Aorta (tissue), 5 donors: ENCODE data around the gene TVP23A. TPM values are rescaled to one million over a fixed set of nuclear protein-coding genes. Genes with fewer than 3 reads are reported as not detected.
"Not testable (repeated sequence)": the region's sequence is repeated elsewhere in the genome, so short reads cannot be mapped to it uniquely, and the experiment has no call there.

Source experiments
- ATAC-seq: fragments of 200-7000 bp; cut with Tn5 transposase; one replicate; pipeline ENCODE4 v1.9.1; 2022; ENCODE audit warnings: moderate library complexity; ENCODE audit not compliant: low FRiP score
- DNase-seq, 2 donors: peaks; one replicate each; pipeline ENCODE4 v3.0.0-alpha.2; 2020
- H3K27ac ChIP-seq, 2 donors: one replicate each; pipeline ENCODE4 v1.5.1; 2013; ENCODE audit warnings: low read length in 2 of 2, mild to moderate bottlenecking in 2 of 2, moderate library complexity in 2 of 2, control low read depth in 1 of 2, inconsistent platforms in 1 of 2, low read depth in 1 of 2
- H3K27me3 ChIP-seq, 2 donors: one replicate each; pipeline ENCODE4 v1.6.1; 2013; ENCODE audit warnings: control low read depth in 1 of 2, low read length in 1 of 2, mild to moderate bottlenecking in 1 of 2, moderate library complexity in 1 of 2; ENCODE audit not compliant: insufficient read depth in 2 of 2, control insufficient read depth in 1 of 2
- H3K36me3 ChIP-seq, 2 donors: one replicate each; pipeline ENCODE4 v1.6.1; 2013; ENCODE audit warnings: control low read depth in 1 of 2, low read length in 1 of 2, mild to moderate bottlenecking in 1 of 2; ENCODE audit not compliant: insufficient read depth in 2 of 2, control insufficient read depth in 1 of 2
- H3K4me1 ChIP-seq, 2 donors: one replicate each; pipeline ENCODE4 v1.6.1; 2013; ENCODE audit warnings: low read length in 2 of 2, control low read depth in 1 of 2, mild to moderate bottlenecking in 1 of 2, moderate library complexity in 1 of 2; ENCODE audit not compliant: insufficient read depth in 2 of 2, control insufficient read depth in 1 of 2
- H3K4me3 ChIP-seq, 2 donors: one replicate each; pipeline ENCODE4 v1.5.1; 2013; ENCODE audit warnings: low read length in 2 of 2, control low read depth in 1 of 2, mild to moderate bottlenecking in 1 of 2
- H3K9me3 ChIP-seq: one replicate; pipeline ENCODE4 v1.6.1; 2013; ENCODE audit warnings: mild to moderate bottlenecking, low read length; ENCODE audit not compliant: control insufficient read depth
- WGBS, 2 donors: extraction: QIAGEN DNeasy Blood & Tissue Kit; methylation state at CpG; one replicate each; pipeline ENCODE4 v1.1.7; 2013; 5-methylcytosine and 5-hydroxymethylcytosine counted together
- intact Hi-C, 2 donors: fragments of 100-400 bp; cut with DNase I; formaldehyde crosslinking; loops; one replicate each; pipeline versions ENCODE4 v1.14.2 to v1.15.0; 2022
- polyA plus RNA-seq, 2 donors: library from polyadenylated mRNA; stranded (reverse); fragments of 200-250 nt; gene quantifications; one replicate each; pipeline ENCODE4 v1.2.3, GENCODE V29; 2013
- total RNA-seq, 2 donors: library from RNA; stranded (reverse); fragmentation: NEBNext Ultra II Directional; extraction: Animal tissue kit (Norgen Biotek cat#: 25700); gene quantifications; one replicate each; pipeline ENCODE4 v1.2.1, GENCODE V29; 2021
- donor health status: healthy with polysubstance abuse.
- donor health status: Bipolar disorder and iron deficiency.
- donor health status: DM: no; HTN: no; CAD: no.
- donor health status: DM: no; HTN: no; CAD: no.
- donor health status: DM: yes; HTN: yes; CAD: no.

TVP23A gene
- total and polyA plus RNA-seq, 4 donors = 0.51 to 5.6 (median 0.58) TPM; not detected in 1

DNA sequence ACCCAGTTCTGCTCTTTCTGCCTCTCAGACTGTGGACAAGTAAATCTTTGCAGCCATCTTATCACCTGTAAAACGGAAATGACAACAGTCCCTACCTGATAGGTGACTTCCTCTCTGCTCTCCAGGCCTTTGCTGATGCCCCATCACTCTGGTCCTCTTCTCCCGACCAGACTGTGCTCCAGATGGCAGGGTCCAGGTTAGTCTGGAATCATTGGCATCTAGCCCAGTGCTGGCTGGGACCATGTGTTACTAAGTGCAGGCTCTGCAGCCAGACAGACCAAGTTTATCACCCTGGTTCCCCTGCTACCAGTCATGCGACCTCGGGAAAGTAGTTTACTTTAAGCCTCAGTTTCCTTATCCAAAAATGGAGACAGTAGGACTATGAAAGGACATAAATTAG lies 76.8 kb downstream of the TVP23A start:
- no peaks in the 10 kb centered on the region for H3K9me3 ChIP-seq
- H3K4me3 ChIP-seq = no peak overlapping the region
- H3K36me3 ChIP-seq = no peaks in the 10 kb centered on the region
- H3K27me3 ChIP-seq = no peaks in the 10 kb centered on the region
- intact Hi-C loops = loop anchor here in 1 of 2 donors (5.0 kb wide), 1 partner anchor 180 kb away; no protein-coding TSS in a partner anchor
- H3K4me1 ChIP-seq = peaks cover 0 to 6% of the 10 kb centered on the region in 2 donors
- 11% methylated on average over 4 of the region's 4 CpGs for WGBS, 2 donors
- peak overlapping the region in 1 of 2 donors; percentile 68 for H3K27ac ChIP-seq
- ATAC-seq = no peak
- DNase-seq = peak in 1 of 2 donors; percentile 82

DNA sequence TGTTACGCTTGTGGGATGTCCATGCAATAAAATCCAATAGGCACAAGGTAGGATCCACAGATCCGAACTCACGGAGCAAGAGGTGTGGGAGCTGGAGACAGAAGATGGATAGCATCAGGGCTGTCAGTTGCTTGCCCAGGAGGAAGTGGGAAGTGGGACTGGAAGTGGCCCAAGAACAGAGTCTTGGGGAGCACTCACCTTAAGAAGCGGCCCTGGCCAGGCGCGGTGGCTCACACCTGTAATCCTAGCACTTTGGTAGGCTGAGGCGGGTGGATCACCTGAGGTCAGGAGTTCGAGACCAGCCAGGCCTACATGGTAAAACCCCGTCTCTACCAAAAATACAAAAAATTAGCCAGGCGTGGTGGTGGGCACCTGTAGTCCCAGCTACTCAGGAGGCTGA lies 77.3 kb downstream of the TVP23A start:
- H3K9me3 ChIP-seq, H3K4me3 ChIP-seq, ATAC-seq, H3K27ac ChIP-seq, H3K36me3 ChIP-seq, H3K4me1 ChIP-seq, DNase-seq, H3K27me3 ChIP-seq: not testable (repeated sequence)
- 97 to 98% methylated on average over 8 to 10 of the region's 10 CpGs for whole genome bisulfite sequencing, 2 donors
- intact Hi-C loops = loop anchor here in 1 of 2 donors (5.0 kb wide), 1 partner anchor 181 kb away; no protein-coding TSS in a partner anchor

DNA sequence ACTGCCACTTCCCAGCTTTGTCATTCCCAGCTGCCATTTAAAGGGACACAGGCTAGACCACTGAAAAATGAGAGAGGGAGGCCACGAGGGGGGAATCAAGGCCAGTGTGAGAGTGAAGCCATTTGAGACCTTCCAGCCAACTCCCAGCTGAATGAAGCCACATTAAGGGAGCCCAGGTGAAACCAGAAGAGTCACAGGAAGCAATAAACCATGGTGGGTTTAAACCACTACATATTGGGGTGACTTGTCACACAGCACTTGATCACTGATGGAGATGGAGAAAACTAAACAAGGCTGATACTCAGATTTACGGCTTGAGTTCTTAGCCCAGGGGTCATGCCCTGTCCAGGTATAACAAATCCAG lies 77.8 kb downstream of the TVP23A start:
- DNase-seq (no peak), ATAC-seq (no peak)
- Histone ChIP-seq H3K36me3 (no peaks in the 10 kb centered on the region), H3K9me3 (no peaks in the 10 kb centered on the region), H3K27ac (peak overlapping the region in 1 of 2 donors; percentile 2), H3K4me1 (peaks cover 0 to 5% of the 10 kb centered on the region in 2 donors), H3K27me3 (no peaks in the 10 kb centered on the region), H3K4me3 (no peak overlapping the region)
- intact Hi-C loops = loop anchor here in 1 of 2 donors (5.0 kb wide), 1 partner anchor 181 kb away; no protein-coding TSS in a partner anchor
- 90 to 92% methylated on average over 2 of the region's 2 CpGs for WGBS, 2 donors

DNA sequence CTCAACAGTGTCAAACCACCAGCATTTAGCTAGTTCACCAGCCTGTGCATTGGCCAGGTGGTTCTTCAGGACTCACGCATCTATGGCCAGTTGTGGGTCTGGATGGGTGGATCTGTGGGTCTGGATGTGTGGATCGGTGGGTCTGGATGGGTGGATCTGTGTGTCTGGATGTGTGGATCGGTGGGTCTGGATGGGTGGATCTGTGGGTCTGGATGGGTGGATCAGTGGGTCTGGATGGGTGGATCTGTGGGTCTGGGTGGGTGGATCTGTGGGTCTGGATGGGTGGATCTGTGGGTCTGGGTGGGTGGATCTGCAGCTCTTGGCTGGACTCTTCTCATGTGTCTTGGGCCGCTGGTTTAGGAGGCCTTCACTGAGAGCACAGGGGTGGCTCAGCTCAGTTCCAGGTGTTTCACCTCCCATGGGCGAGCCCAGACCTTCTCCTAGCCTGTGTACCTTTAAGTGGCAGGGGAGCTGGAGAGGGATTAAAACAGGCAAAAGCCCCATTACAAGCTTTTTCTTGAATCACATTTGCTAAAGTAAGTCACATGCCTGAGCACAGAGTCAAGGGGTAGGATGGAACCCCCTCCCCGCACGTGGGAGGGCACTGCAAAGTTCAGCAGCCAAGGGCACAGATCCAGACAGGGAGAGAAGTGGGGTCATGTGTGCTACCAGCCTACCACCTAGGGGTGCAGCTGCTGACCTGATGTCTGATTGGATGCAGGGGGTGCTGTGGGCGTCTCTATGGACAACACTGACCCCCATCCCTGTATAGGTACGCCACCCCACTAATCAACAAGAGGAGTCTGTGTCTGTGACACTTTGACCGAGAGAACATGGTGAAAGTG lies 78.4 kb downstream of the TVP23A start:
- DNase-seq (no peak), ATAC-seq (no peak)
- peaks cover 0 to 3% of the 10 kb centered on the region in 2 donors for H3K4me1 ChIP-seq
- WGBS, 2 donors = 90 to 94% methylated on average over 10 of the region's 10 CpGs
- intact Hi-C loops = loop anchor here (2.0 to 5.0 kb wide), 4 partner anchors 159 to 488 kb away; partner anchors contain the start of gene EMP2 (in 1 of the 2)
- no peaks in the 10 kb centered on the region for H3K27me3 ChIP-seq
- no peak overlapping the region for H3K4me3 ChIP-seq
- peak overlapping the region in 1 of 2 donors; percentile 28 for H3K27ac ChIP-seq
- no peaks in the 10 kb centered on the region for H3K36me3 ChIP-seq
- no peaks in the 10 kb centered on the region for H3K9me3 ChIP-seq

DNA sequence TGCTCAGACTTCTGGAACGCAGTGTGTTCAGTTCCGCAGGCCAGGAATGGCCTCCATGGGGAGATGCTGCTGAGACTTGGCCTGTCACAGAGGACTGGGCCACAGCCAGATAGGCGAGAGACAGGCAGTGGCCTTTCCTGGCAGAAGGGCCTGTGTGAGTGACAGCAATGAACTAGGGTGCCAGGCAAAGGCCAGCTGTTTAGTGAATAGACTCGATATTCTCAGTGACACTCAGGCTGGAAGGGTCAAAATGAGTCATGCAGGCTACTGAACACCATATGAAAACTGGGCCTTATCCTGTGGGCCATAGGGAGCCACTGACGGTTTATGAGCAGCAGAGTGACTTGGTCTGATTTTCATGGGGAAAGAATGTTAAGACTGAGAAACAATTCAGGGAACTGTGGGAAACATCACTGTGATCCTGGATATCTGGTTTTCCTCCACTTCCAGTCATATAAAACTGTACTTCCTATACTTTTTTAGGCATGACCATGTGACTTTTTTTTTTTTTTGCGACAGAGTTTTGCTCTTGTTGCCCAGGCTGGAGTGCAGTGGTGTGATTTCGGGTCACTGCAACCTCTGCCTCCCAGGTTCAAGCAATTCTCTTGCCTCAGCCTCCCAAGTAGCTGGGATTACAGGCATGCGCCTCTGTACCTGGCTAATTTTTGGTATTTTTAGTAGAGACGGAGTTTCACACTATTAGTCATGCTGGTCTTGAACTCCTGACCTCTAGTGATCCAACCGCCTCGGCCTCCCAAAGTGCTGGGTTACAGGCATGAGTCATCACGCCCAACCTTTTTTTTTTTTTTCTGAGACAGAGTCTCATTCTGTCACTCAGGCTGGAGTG lies 80.1 kb downstream of the TVP23A start:
- ATAC-seq = peak; percentile 84
- H3K27ac ChIP-seq = peak overlapping the region; percentile 93 to 99
- DNase-seq = peak; percentile 83 to 88
- H3K36me3 ChIP-seq = no peaks in the 10 kb centered on the region
- intact Hi-C loops = loop anchor here in 1 of 2 donors (2.0 to 5.0 kb wide), 3 partner anchors 158 to 486 kb away; partner anchors contain the start of gene EMP2
- peaks cover 0 to 3% of the 10 kb centered on the region in 2 donors for H3K4me1 ChIP-seq
- H3K4me3 ChIP-seq = no peak overlapping the region
- WGBS, 2 donors = 20 to 21% methylated on average over 12 of the region's 12 CpGs
- no peaks in the 10 kb centered on the region for H3K27me3 ChIP-seq
- no peaks in the 10 kb centered on the region for H3K9me3 ChIP-seq

DNA sequence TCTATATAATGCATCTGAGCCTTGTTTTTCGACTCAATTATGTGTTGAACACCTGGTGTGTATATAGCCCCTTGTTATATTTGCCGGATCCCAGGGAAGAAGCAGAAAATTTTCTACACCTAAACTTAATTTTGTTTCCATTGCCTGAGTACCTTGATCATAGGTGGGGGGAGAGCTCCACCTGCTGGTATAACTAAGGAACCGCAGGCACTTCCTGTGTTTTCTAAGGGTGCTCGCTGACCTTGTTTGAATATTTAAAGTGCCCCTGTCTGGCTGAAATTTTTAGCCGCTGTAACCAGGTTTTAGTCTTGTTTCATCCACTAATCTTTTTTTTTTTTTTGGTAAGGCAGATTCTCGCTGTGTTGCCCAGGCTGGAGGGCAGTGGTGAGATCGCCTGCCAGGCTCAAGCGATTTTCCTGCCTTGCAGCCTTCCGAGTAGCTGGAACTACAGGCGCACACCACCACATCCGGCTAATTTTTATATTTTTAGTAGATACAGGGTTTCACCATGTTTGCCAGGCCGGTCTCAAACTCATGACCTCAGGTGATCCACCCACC lies 81.4 kb downstream of the TVP23A start:
- Histone ChIP-seq H3K27ac (peak overlapping the region; percentile 85 to 97), H3K9me3 (peaks cover 2% of the 10 kb centered on the region), H3K4me1 (peaks cover 0 to 3% of the 10 kb centered on the region in 2 donors), H3K36me3 (no peaks in the 10 kb centered on the region), H3K4me3 (no peak overlapping the region), H3K27me3 (no peaks in the 10 kb centered on the region)
- intact Hi-C loops = loop anchor here (2.0 to 5.0 kb wide), 3 partner anchors 222 to 485 kb away; no protein-coding TSS in a partner anchor
- no peak for DNase-seq
- peak; percentile 89 for ATAC-seq
- WGBS, 2 donors = 21 to 22% methylated on average over 12 of the region's 12 CpGs

DNA sequence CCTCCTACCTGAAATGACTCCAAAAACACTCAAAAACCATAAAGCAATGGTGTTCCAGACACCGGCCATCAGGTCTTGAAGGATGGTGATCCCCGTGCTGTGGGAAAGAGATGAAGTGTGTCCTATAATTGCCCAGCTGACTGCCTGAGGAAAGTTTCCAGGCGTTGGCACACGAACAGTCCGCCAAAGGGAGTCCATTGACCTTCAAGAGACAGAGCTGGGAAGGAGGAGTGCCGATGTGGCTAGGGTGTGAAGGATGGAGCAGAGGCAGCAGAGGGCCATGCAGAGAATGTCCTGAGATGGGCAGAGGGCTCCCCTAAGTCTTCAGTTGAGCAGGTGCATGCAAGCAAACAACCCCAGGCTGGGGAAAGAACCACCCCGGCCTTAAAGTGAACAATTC lies 86.8 kb downstream of the TVP23A start:
- no peaks in the 10 kb centered on the region for H3K4me1 ChIP-seq
- ATAC-seq (no peak), DNase-seq (no peak)
- H3K9me3 ChIP-seq = peaks cover 2% of the 10 kb centered on the region
- H3K27me3 ChIP-seq = no peaks in the 10 kb centered on the region
- 85 to 86% methylated on average over 7 of the region's 7 CpGs for WGBS, 2 donors
- no peak overlapping the region for H3K27ac ChIP-seq
- intact Hi-C loops = no loop called here
- H3K36me3 ChIP-seq = no peaks in the 10 kb centered on the region
- H3K4me3 ChIP-seq = no peak overlapping the region
